GM21423 (cell line): ENCODE measurements around the gene P4HTM.
"Not testable (repeated sequence)": the region's sequence is repeated elsewhere in the genome, so short reads cannot be mapped to it uniquely, and the experiment has no call there.

Experiments
- ATAC-seq: cut with Tn5 transposase; IDR thresholded peaks from one replicate; pipeline ENCODE4 v1.9.1; 2021; ENCODE audit warnings: mild to moderate bottlenecking, moderate library complexity; ENCODE audit not compliant: unreplicated experiment

P4HTM gene

DNA sequence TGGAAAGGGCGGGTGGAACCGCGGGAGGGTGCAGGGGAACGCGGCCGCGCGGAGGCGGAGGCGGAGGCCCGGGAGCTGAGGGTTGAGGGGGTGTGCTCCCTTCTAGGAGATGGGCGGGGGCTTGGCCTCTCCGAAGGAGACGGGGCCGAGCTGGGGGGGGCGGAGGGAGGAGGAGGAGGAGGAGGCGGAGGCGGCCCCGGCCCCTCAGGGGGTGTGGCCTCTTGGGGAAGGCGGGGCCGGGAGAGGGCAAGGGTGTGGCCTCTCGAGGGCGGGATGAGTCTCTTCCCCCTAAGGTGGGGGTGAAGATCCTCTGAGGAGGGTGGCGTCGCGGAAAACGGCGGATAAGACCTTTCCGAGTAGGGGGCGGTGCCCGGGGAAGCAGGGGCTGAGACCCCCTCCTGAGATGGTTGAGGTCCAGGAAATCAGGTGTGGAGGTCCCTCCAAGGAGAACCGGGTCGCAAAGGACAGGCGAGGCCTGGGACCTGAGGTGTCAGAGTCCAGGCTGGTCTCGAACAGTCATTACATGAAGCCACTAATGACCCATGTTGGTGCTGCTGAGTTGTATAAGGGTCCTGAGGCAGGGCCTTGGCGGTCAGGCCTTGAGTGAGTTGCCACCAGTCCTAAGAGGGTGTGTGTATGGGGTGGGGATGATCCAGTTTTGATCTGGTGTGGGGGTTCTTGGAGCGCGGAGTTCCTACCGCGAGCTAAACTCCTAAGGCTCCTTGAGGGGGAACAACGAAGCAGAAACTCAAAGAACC, 17.9 kb downstream of the P4HTM start:
- peak; percentile 31 for ATAC-seq

DNA sequence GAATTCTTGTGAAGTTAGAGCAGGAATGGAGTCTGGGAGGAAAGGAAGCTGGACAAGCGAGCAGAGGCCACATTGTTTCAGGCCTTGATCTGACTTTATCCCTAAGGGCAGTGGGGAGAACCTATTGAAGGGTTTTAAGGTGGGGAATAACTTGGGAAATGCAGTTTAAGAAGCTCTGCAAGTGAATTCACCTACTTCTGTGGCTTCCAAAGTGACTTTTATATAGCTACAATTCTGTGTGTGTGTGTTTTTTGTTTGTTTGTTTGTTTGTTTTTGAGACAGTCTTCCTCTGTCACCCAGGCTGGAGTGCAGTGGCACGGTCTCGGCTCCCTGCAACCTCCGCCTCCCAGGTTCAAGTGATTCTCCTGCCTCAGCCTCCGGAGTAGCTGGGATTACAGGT, 18.6 kb downstream of the P4HTM start:
- ATAC-seq, result not testable (repeated sequence)

DNA sequence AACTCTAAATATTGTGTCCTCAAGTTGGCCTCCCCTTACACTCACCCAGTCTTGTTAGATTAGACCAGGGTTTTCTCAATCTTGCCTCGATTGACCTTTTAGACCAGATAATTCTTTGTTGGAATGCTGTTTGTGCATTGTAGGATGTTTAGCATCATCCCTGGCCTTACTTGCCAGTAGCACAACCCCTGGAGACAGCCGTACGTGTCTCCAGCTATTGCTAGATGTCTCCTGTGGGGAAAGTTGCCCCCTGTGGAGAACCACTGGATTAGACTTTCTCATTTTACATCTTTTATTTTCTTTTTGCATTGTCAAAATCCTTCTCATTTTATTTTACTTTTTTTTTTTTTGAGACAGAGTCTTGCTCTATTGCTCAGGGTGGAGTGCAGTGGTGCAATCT, 19.4 kb downstream of the P4HTM start:
- no peak for ATAC-seq

DNA sequence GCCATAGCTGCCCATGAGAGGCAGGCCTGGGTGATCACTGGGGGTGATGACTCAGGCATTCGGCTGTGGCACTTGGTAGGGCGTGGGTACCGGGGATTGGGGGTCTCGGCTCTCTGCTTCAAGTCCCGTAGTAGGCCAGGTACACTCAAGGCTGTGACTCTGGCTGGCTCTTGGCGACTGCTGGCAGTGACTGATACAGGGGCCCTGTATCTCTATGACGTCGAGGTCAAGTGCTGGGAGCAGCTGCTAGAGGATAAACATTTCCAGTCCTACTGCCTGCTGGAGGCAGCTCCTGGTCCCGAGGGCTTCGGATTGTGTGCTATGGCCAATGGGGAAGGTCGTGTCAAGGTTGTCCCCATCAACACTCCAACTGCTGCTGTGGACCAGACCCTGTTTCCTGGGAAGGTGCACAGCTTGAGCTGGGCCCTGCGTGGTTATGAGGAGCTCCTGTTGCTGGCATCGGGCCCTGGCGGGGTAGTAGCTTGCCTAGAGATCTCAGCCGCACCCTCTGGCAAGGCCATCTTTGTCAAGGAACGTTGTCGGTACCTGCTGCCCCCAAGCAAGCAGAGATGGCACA, 22.5 kb downstream of the P4HTM start:
- ATAC-seq, result no peak

DNA sequence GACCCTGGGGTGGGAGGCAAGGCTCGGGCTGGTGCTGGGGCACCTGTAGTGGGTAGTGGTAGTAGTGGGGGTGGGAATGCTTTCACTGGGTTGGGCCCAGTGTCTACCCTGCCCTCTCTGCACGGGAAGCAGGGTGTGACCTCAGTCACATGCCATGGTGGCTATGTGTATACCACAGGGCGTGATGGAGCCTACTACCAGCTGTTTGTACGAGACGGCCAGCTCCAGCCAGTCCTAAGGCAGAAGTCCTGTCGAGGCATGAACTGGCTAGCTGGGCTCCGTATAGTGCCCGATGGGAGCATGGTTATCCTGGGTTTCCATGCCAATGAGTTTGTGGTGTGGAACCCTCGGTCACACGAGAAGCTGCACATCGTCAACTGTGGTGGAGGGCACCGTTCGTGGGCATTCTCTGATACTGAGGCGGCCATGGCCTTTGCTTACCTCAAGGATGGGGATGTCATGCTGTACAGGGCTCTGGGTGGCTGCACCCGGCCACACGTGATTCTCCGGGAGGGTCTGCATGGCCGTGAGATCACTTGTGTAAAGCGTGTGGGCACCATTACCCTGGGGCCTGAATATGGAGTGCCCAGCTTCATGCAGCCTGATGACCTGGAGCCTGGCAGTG, 23.2 kb downstream of the P4HTM start:
- ATAC-seq, result no peak

DNA sequence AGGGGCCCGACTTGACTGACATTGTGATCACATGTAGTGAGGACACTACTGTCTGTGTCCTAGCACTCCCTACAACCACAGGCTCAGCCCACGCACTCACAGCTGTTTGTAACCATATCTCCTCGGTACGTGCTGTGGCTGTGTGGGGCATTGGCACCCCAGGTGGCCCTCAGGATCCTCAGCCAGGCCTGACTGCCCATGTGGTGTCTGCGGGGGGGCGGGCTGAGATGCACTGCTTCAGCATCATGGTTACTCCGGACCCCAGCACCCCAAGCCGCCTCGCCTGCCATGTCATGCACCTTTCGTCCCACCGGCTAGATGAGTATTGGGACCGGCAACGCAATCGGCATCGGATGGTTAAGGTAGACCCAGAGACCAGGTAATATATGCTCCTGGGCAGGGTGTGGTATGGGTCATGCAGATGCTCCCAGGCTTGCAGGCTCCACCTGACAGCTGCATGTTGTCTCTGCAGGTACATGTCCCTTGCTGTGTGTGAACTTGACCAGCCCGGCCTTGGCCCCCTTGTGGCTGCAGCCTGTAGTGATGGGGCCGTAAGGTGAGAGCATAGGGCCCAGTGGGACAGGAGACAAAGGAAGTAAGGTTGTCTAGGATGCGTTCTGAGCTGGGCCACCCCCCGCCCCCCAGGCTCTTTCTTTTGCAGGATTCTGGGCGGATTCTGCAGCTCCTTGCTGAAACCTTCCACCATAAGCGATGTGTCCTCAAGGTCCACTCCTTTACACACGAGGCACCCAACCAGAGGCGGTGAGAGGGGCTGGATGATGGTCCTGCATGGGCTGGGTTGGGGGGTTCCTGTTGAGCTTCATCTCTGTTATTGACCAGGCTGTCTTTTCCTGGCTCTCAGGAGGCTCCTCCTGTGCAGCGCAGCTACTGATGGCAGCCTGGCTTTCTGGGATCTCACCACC, 24.0 kb downstream of the P4HTM start:
- ATAC-seq, result no peak

DNA sequence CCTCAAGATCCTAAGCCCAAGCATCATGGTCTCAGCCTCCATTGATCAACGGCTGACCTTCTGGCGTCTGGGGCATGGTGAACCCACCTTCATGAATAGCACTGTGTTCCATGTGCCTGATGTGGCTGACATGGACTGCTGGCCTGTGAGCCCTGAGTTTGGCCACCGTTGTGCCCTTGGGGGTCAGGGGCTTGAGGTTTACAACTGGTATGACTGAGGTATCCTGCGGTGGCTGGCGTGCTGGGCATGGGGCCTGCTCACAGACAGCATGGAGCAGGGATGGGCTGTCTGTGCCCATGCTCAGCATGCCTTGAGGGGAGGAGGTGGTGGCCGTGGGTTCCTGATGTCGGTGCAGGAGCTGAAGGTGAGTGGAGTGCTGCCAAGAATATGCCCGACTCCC, 25.0 kb downstream of the P4HTM start:
- ATAC-seq, result no peak

DNA sequence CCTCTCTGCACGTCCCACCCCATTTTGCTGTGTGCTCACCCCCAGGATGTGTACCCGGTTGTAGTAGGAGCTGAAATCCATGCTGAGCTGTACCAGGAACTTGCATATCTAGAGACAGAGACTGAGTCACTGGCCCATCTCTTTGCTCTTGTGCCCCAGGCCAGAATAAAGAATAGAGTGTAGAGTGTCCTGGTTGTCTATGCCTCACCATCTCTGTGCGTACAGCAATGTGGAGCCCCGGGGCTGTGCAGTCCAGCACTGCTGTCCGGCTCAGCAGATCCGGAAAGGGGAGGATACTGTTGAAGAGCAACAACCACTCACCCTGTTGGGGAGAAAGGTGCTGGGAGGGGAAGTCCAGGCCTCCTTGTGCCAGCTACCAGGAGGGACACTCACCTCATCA, 25.7 kb downstream of the P4HTM start:
- no peak for ATAC-seq

DNA sequence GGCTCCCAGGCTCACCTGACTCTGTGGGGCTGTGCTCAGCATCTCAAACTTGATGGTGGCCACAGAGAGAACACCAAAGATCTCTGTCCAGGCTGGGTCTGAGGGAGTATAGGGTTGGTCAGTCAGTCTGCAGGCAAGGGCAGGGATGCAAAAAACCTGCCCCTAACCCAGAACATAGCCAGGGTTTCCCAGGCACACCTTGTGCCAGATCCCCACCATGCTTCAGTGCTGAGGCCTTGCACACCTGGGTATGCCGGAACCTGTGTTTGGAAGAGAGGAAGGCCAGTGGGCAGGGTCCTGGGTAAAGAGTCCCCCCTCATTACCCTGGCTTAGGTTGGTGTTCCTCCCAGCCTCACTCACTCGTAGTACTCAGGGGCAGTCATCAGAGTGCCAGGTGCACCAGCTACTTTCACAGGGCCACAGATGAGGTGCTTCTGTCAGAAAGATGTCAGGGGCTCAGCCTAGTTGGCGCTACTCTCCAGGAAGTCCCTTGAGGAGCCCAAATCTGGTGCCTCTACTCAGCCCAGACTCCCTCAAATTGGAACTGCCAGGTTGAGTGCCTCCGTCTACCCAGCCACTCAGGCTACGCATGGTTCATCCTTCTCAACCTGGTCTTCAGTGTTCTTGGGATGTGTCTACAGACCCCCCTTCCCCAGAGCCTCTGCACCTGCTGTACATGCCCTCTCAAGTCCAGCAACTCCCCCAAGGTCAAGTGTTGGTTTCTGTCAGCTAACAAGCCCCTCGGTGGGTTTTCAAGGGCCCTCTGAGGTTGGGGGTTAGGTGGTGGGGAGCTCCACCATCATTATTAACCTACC, 26.6 kb downstream of the P4HTM start:
- no peak for ATAC-seq

DNA sequence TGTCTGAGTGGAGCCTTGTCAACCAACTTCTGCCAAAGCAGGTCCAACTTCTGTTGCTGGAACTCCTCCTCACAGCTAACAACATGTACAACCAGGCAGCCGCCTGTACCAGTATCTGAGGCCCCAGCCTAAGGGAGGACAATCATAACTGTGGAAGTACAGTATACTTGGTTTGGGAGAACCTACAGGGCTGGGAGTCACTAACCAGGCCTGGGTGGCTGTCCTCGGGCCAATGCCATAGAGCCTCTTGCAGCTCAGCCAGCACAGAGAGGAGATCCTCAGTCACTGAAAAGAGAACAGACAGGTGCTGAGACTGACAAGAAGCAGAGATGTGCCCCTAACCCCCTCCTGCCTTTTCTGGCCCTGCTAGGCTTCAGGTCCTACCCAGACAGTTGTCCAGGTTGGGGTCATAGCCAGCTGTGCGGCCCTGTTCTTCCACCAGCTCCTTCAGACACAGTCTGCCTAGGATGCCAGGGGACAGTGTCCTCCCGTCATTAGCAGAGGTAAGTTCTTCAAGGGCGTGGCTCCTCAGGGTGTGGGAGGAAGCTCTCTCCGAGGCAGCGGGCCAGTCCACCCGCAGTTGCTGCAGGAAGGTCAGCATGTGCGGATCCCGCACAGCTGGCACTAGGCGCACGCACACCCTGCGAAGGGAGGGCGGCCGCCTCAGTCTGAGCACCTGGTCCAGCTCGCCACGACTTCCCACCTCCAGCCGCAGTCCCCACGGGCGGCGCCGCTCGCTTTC, 27.4 kb downstream of the P4HTM start:
- no peak for ATAC-seq

DNA sequence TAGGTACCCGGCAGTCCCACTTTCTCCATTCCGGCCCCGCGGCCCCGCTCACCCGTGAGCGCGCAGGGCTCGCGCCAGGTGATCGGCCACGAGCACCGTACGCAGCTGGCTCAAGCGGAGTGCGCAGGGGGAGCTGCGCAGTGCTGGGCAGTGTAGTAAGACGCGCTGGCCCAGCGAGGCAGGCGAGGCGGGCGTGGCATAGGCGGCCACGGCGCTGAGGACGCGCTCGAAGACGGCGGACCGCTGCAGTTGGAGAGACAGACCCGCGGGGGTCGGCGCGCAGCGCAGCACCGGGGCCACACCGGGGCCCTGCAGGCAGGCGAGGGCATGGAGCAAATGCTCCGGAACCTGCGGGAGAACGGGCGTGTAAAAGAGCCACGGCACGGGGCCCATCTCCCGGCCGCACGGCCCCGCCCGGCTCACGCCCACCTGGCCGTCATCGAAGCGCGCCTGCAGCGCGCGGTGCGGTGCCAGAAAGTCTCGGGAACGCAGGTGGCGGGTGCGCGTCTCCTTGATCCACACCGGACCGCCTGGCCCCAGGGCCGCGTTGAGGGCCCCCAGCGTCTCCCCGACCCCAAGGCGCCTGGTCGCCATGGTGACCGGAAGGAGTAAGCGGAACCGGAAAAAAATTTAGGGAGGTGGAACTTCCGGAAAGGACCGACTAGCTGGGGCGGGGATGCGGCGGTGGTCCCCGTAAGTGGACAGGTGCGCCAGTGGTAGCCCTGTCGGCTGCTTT, 28.1 kb downstream of the P4HTM start, which contains the start of gene DALRD3:
Gene DALRD3 (minus strand): TSS at position 610 of the 736 bp plus-strand sequence. CDS start 16 bp downstream, at position 594.
- ATAC-seq, result no peak

DNA sequence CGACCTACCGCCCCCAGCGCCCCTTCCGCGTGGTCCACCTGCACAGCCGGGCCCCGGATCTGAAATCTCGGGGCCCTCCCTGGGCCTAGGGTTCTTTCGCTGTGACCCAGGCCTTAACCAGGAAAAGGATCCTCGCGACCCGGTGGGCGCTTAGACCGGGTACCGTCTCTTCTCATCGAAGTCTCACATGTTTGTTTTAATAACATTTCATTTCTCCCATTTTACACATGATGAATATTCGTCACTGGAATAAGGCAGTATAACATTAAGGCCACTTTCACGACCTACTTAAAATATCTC, 28.6 kb downstream of the P4HTM start:
- no peak for ATAC-seq

DNA sequence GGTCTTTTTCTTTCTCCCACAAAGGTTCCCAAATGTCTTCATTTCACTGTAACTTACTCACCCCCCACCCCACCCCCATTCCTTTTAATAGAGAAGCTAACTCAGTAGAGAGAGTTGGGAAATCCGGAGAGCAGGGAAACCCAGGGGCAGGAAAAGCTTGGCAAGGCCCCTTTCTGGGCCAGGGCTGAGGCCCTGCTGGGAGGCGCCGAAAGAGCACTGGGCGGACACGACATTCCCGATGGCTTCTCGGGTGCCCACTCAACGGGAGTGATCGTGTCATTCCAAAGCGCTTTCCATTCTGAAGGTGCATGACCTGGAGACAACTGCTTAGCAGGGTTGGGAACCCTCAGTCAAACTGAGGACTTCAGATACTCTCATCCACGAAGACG, 29.9 kb downstream of the P4HTM start:
- no peak for ATAC-seq

DNA sequence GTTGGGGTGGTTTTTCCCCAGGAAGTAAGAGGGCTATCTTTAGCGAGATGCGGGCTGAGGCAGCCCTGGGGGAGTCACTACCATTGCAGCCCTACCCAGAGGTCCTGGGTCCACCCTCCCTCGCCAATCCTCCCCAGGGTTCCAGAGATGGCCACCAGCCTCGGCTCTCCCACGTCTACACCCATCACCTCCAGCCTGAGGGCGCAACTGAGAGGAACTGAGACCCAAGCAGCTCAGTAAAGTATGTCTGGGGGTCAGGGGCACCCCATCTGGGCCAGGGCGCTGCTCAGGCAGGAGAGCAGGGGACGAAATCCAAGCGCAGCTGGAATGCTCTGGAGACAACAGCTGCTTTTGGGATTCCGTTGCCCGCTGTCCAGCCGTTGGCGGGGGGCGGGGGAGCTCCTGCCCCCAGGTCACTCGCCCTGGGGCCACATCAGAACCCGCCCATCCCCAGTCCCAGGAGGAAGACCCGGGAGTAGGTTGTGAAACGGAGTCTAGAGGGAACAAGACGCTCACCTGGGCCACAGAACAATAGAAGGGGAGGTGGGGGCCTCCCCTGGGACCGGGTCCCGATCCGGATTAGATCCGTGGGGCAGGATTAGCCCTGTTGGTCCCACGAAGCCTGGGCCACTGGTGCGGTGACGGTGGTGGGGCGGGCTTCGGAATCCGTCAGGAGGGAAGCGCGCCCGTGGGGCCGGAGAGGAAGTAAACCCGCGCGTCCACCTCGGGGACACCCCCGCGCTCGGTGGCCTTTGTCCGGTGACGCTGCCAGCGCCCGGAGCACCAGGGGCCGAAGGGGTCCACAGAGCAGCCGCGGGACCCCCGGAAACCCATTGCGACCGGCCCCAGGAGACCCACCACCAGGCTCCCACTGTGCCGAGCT, 30.5 kb downstream of the P4HTM start:
- ATAC-seq, result no peak

DNA sequence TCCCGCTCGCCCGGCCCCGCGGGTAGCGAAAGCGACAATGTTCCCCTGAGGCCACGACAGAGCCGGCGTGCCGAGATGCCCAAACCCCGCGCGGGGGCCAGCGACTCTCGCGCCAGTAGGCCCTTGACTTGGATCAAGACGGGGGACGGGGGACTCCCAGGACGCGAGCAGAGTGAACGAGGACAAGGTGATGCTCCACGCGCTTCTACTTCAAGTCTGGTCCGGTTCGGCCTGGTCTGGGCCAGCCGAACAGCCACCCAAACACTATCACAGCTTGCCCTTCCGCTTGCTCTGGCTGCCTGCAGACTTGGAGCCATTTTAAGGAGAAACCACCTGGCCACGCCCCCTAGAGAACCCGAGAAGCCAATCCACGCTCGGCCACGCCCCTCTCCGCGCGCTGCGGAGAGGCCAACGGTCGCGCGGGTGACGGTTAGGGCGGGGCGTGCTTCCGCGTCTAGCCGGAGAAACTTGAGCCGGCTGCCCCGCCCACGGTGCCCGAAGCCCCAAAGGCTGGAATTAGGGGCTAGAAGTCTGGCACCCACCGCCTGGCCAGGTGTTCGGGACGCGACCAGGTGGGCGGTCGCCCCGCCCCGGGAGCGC, 31.3 kb downstream of the P4HTM start:
- ATAC-seq, result peak; percentile 53

DNA sequence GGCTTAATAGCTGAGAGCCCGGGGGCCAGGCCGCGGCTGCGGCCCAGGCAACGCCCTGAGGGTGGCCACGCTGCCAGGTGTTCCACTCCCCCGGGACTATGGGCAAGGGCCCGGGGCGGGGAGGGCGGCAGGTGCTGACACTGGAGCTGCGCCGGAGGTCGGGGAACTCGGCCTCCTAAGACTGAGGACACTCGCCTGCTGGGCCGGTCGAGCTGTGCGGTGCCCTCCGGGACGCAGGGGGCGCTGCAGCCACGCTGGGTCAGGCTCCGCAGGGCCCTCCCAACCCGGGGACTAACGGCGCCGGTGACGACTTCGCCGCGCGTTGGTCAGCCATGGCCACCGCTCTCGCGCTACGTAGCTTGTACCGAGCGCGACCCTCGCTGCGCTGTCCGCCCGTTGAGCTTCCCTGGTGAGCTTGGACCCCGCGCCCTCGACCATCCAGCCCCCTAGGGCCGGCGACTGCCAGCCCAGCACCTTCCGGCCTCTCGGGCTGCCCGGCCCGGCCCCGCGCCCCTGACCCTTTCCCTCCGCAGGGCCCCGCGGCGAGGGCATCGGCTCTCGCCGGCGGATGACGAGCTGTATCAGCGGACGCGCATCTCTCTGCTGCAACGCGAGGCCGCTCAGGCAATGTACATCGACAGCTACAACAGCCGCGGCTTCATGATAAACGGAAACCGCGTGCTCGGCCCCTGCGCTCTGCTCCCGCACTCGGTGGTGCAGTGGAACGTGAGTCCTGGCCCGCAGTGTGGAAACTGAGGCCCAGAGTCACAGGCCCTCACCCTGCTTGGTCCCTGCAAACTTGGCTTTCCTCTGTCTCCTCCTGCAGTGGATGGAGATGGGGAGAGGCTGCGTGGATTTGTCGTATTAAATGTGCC, 32.0 kb downstream of the P4HTM start, which contains the start of gene NDUFAF3:
Gene NDUFAF3 (plus strand): TSS at position 309 of the 875 bp plus-strand sequence. CDS start 24 bp downstream, at position 333.
- ATAC-seq, result peak; percentile 54
